RWPE2 (cell line): ENCODE results near the gene NACA.
A peak's percentile ranks its signal among the peaks of the same experiment; 100 is the strongest.

Experiments used
- ATAC-seq: fragments of 200-7000 bp; cut with Tn5 transposase; 3 replicates; pipeline ENCODE4 v1.9.1; 2021; ENCODE audit warnings: low read depth
- DNase-seq: peaks from one replicate; pipeline ENCODE4 v3.0.0-alpha.2; 2020; ENCODE audit warnings: low spot score
- H3K27ac ChIP-seq: fragments of 450-650 bp; 2 replicates; pipeline ENCODE4 v1.5.1; 2017; ENCODE audit warnings: mild to moderate bottlenecking; ENCODE audit not compliant: poor library complexity, severe bottlenecking
- H3K27me3 ChIP-seq: fragments of 250-450 bp; sonication (Bioruptor Pico); 2 replicates; pipeline ENCODE4 v1.5.1; 2021; ENCODE audit warnings: mild to moderate bottlenecking, moderate library complexity; ENCODE audit not compliant: insufficient read depth, poor library complexity, severe bottlenecking
- H3K36me3 ChIP-seq: fragments of 250-450 bp; sonication (Bioruptor Pico); 2 replicates; pipeline ENCODE4 v1.5.1; 2020; ENCODE audit warnings: low read depth, mild to moderate bottlenecking, moderate library complexity
- H3K4me1 ChIP-seq: fragments of 250-450 bp; sonication (Bioruptor Pico); 2 replicates; pipeline ENCODE4 v1.5.1; 2021; ENCODE audit warnings: mild to moderate bottlenecking, moderate library complexity; ENCODE audit not compliant: insufficient read depth, poor library complexity, severe bottlenecking
- H3K4me3 ChIP-seq: fragments of 250-450 bp; sonication (Bioruptor Pico); 2 replicates; pipeline ENCODE4 v1.5.1; 2021; ENCODE audit warnings: mild to moderate bottlenecking, moderate library complexity; ENCODE audit not compliant: severe bottlenecking
- H3K9me3 ChIP-seq: fragments of 250-450 bp; sonication (Bioruptor Pico); 2 replicates; pipeline ENCODE4 v1.5.1; 2021; ENCODE audit warnings: mild to moderate bottlenecking, moderate library complexity; ENCODE audit not compliant: severe bottlenecking
- TF ChIP-seq, protein P1 (sequence below): fragments of 450-650 bp; IDR thresholded peaks from one replicate; pipeline ENCODE4 v1.5.1; 2017; ENCODE audit warnings: mild to moderate bottlenecking, moderate library complexity; ENCODE audit not compliant: poor library complexity, severe bottlenecking

Gene NACA

GRCh38 chr12:56724972-56725722 is at the start of gene NACA:
Gene NACA, minus strand, starts transcription at chr12:56725299. Its CDS starts 778 bp downstream, at chr12:56724521.
- no peaks in the 10 kb centered on the region for H3K27me3 ChIP-seq
- H3K36me3 ChIP-seq, result peaks cover 63% of the 10 kb centered on the region
- peak within 1 kb of the TSS; percentile 79 for H3K27ac ChIP-seq
- ATAC-seq (peak; percentile 89), DNase-seq (peak; percentile 97)
- no peaks in the 10 kb centered on the region for H3K9me3 ChIP-seq
- TF ChIP-seq, protein P1, sequence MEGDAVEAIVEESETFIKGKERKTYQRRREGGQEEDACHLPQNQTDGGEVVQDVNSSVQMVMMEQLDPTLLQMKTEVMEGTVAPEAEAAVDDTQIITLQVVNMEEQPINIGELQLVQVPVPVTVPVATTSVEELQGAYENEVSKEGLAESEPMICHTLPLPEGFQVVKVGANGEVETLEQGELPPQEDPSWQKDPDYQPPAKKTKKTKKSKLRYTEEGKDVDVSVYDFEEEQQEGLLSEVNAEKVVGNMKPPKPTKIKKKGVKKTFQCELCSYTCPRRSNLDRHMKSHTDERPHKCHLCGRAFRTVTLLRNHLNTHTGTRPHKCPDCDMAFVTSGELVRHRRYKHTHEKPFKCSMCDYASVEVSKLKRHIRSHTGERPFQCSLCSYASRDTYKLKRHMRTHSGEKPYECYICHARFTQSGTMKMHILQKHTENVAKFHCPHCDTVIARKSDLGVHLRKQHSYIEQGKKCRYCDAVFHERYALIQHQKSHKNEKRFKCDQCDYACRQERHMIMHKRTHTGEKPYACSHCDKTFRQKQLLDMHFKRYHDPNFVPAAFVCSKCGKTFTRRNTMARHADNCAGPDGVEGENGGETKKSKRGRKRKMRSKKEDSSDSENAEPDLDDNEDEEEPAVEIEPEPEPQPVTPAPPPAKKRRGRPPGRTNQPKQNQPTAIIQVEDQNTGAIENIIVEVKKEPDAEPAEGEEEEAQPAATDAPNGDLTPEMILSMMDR, result no peak
- H3K4me3 ChIP-seq, result peak within 1 kb of the TSS; percentile 74
- H3K4me1 ChIP-seq, result peaks cover 22% of the 10 kb centered on the region

GRCh38 chr12:56773113-56773512 is 48.0 kb upstream of the NACA start:
- no peaks in the 10 kb centered on the region for H3K9me3 ChIP-seq
- H3K4me1 ChIP-seq, result no peaks in the 10 kb centered on the region
- TF ChIP-seq, protein P1, result no peak
- no peak for DNase-seq
- H3K36me3 ChIP-seq, result no peaks in the 10 kb centered on the region
- no peaks in the 10 kb centered on the region for H3K27me3 ChIP-seq
- H3K4me3 ChIP-seq, result no peak overlapping the region
- H3K27ac ChIP-seq, result no peak overlapping the region
- no peak for ATAC-seq

GRCh38 chr12:56772625-56773024 is 47.5 kb upstream of the NACA start:
- TF ChIP-seq, protein P1, result no peak
- Histone ChIP-seq H3K4me3 (no peak overlapping the region), H3K4me1 (no peaks in the 10 kb centered on the region), H3K27ac (no peak overlapping the region), H3K36me3 (no peaks in the 10 kb centered on the region), H3K27me3 (no peaks in the 10 kb centered on the region), H3K9me3 (no peaks in the 10 kb centered on the region)
- DNase-seq (no peak), ATAC-seq (no peak)

DNA sequence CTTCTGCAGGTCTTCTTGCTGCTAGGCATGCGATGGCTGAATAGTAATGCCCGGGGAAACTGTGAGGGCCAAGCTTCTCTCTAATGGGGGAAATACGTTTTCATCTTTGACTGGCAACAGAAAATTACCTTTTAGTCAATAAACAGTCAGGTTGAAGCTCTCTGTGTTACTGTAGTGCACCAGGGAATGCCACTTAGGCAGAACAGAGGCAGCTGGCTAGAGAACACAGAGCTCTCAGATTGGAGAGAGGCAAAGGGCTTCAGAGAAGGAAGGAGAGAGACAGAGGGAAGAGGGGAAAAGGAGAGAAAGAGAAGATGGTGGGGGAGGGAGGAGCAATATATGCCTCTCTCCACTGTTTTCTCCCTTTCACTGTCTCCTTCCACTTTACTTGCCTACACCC is 44.8 kb upstream of the NACA start:
- Histone ChIP-seq H3K27ac (no peak overlapping the region), H3K27me3 (no peaks in the 10 kb centered on the region), H3K4me1 (no peaks in the 10 kb centered on the region), H3K9me3 (no peaks in the 10 kb centered on the region), H3K4me3 (no peak overlapping the region), H3K36me3 (no peaks in the 10 kb centered on the region)
- DNase-seq, result no peak
- no peak for ATAC-seq
- TF ChIP-seq, protein P1, result no peak

- no peaks in the 10 kb centered on the region for H3K4me1 ChIP-seq
- no peak overlapping the region for H3K4me3 ChIP-seq
- TF ChIP-seq, protein P1, result no peak
- H3K27me3 ChIP-seq, result no peaks in the 10 kb centered on the region
- DNase-seq (no peak), ATAC-seq (peak; percentile 19; the same call in 1 of the 3 replicates)
- no peaks in the 10 kb centered on the region for H3K9me3 ChIP-seq
- no peaks in the 10 kb centered on the region for H3K36me3 ChIP-seq
- no peak overlapping the region for H3K27ac ChIP-seq
These were observed 43.3 kb upstream of the NACA start for GRCh38 chr12:56768424-56768823.
